AG10803 (cell line): ENCODE data around the gene SLPI.

ENCODE experiments used
- DNase-seq: peaks from one replicate; pipeline ENCODE4 v3.0.0; 2010; ENCODE audit warnings: low read depth
- H3K4me3 ChIP-seq: 2 replicates; pipeline ENCODE4 v1.5.1; 2011; ENCODE audit warnings: mild to moderate bottlenecking, low read length, control low read depth
- CTCF ChIP-seq: conservative IDR thresholded peaks from 2 replicates; pipeline ENCODE4 v1.5.1; 2011; ENCODE audit warnings: mild to moderate bottlenecking, low read length, control low read depth, inconsistent platforms

Gene SLPI

GRCh38 chr20:45221076-45221475, 33.3 kb downstream of the SLPI start, which contains the start of gene SEMG2:
TSS of gene SEMG2 (plus strand) at chr20:45221373. CDS start at chr20:45221390, 17 bp downstream.
- no peak within 1 kb of the TSS for H3K4me3 ChIP-seq
- DNase-seq: no peak
- TF ChIP-seq CTCF: no peak

GRCh38 chr20:45218636-45219035, 35.7 kb downstream of the SLPI start:
- no peak for DNase-seq
- no peak for TF ChIP-seq CTCF
- no peak overlapping the region for H3K4me3 ChIP-seq

- H3K4me3 ChIP-seq: no peak overlapping the region
- DNase-seq: no peak
- TF ChIP-seq CTCF: no peak
Observed at GRCh38 chr20:45218124-45218523, 36.2 kb downstream of the SLPI start.

- no peak for DNase-seq
- H3K4me3 ChIP-seq: no peak overlapping the region
- TF ChIP-seq CTCF: no peak
Observed at GRCh38 chr20:45212836-45213235, 41.5 kb downstream of the SLPI start.

GRCh38 chr20:45211569-45212474, 42.5 kb downstream of the SLPI start:
- no peak for TF ChIP-seq CTCF
- no peak for DNase-seq
- no peak overlapping the region for H3K4me3 ChIP-seq

GRCh38 chr20:45209924-45210323, 44.4 kb downstream of the SLPI start:
- TF ChIP-seq CTCF: no peak
- H3K4me3 ChIP-seq: no peak overlapping the region
- DNase-seq: no peak

- TF ChIP-seq CTCF: no peak
- no peak within 1 kb of the TSS for H3K4me3 ChIP-seq
- no peak for DNase-seq
Observed at GRCh38 chr20:45206725-45207124, 47.6 kb downstream of the SLPI start, which contains the start of gene SEMG1. TSS of gene SEMG1 (plus strand) at chr20:45207033. CDS start at chr20:45207054, 21 bp downstream.
